Thyroid gland (tissue), 4 donors: ENCODE data around the gene DHRS3. TPM values are rescaled to one million over a fixed set of nuclear protein-coding genes. Genes with fewer than 3 reads are reported as not detected.
A peak's percentile ranks its signal among the peaks of the same experiment; 100 is the strongest.

ENCODE experiments used
- DNase-seq, 2 donors: peaks; one replicate each; pipeline ENCODE4 v3.0.0-alpha.2; 2019
- H3K27ac ChIP-seq, 3 donors: fragments of 200-600 bp; sonication (generic); 1 replicate in 2 of 3; 2 replicates in 1 of 3; pipeline ENCODE4 v1.5.1; 2016 to 2019; ENCODE audit warnings: mild to moderate bottlenecking in 1 of 3, moderate library complexity in 1 of 3
- H3K27me3 ChIP-seq: fragments of 200-600 bp; sonication (generic); one replicate; pipeline ENCODE4 v1.5.1; 2019
- H3K36me3 ChIP-seq, 2 donors: fragments of 200-600 bp; sonication (generic); one replicate each; pipeline ENCODE4 v1.5.1; 2016 to 2019
- H3K4me1 ChIP-seq, 2 donors: fragments of 200-600 bp; sonication (generic); one replicate each; pipeline ENCODE4 v1.5.1; 2017 to 2019
- H3K4me3 ChIP-seq, 3 donors: fragments of 200-600 bp; sonication (generic); replicated peaks in 1 of 3; 1 replicate in 2 of 3; 2 replicates in 1 of 3; pipeline ENCODE4 v1.5.1; 2016; ENCODE audit warnings: mild to moderate bottlenecking in 1 of 3
- H3K9me3 ChIP-seq: fragments of 200-600 bp; sonication (generic); one replicate; pipeline ENCODE4 v1.5.1; 2017
- POLR2A ChIP-seq, 2 donors: fragments of 450-650 bp; IDR thresholded peaks; one replicate each; pipeline ENCODE4 v1.6.1; 2017; ENCODE audit warnings: antibody characterized with exemption in 2 of 2, mild to moderate bottlenecking in 2 of 2, moderate library complexity in 1 of 2
- WGBS, 2 donors: methylation state at CpG; one replicate each; pipeline ENCODE4 v1.1.5; 2017; 5-methylcytosine and 5-hydroxymethylcytosine counted together
- intact Hi-C: fragments of 100-400 bp; cut with DNase I; formaldehyde crosslinking; loops from one replicate; pipeline ENCODE4 v1.15.1; 2023
- total RNA-seq, 4 donors: library from RNA; depleted of rRNA; stranded (reverse); fragments of >200 nt; gene quantifications; one replicate each; pipeline ENCODE4 v1.2.3, GENCODE V29; 2016
- TF ChIP-seq, protein P1 (sequence below), 6 experiments: fragments of 200-600 bp in 3 of 6; fragments of 450-650 bp in 3 of 6; sonication (generic) in 3 of 6; IDR thresholded peaks; one replicate each; pipeline ENCODE4 v1.5.1; 2016 to 2019; ENCODE audit warnings: antibody characterized with exemption in 6 of 6, mild to moderate bottlenecking in 2 of 6, inconsistent platforms in 1 of 6, moderate library complexity in 1 of 6

The DHRS3 gene
- total RNA-seq, 4 donors from 2014 or later, result 181 to 304 (median 268) TPM

DNA sequence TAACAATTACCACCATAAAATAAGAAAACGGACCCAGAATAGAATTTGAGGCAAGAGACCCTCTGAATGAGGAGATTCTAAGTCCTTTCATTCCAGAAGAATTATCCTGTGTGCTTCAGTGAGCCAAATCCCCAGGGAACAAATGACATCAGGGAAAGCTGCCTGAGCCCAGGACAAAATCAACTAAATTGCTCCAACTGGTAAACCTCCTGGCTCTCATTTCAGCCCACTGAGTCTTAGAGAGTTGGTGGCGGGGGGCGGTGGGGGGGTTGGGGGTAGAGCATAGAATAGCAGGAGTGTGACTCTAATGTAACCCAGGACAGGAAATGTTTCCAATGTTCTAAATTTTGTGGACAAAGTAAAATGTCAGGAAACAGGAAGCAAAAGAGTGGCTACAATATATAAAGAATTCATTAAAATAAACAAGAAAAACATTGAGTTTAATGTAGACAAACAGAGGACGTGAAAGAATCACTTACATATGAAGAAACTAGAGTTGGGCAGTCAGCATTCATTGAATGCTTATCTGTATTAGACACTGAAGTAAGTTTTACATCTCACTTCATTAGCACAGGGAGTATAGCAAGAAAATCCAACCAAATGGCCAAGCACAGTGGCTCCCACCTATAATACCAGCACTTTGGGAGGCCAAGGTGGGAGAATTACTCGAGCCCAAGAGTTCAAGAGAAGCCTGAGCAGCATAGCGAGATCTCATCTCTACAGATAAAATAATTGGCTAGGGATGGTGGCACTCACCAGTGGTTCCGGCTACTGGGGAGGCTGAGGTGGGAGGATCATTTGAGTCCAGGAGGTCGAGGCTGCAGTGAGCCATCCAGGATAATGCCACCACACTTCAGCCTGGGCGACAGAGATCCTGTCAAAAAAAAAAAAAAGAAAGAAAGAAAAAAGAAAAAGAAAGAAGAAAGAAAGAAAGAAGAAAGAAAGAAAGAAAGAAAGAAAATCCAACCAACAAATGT, 75.1 kb downstream of the DHRS3 start:
- DNase-seq, result peak in 1 of 2 donors; percentile 56
- intact Hi-C loops, result no loop called here
- peaks cover 20 to 43% of the 10 kb centered on the region in 2 donors for H3K4me1 ChIP-seq
- H3K27ac ChIP-seq, result peak overlapping the region; percentile 76 to 81 (median 81)
- no peaks in the 10 kb centered on the region for H3K9me3 ChIP-seq
- no peak overlapping the region for H3K4me3 ChIP-seq
- TF ChIP-seq, protein P1, sequence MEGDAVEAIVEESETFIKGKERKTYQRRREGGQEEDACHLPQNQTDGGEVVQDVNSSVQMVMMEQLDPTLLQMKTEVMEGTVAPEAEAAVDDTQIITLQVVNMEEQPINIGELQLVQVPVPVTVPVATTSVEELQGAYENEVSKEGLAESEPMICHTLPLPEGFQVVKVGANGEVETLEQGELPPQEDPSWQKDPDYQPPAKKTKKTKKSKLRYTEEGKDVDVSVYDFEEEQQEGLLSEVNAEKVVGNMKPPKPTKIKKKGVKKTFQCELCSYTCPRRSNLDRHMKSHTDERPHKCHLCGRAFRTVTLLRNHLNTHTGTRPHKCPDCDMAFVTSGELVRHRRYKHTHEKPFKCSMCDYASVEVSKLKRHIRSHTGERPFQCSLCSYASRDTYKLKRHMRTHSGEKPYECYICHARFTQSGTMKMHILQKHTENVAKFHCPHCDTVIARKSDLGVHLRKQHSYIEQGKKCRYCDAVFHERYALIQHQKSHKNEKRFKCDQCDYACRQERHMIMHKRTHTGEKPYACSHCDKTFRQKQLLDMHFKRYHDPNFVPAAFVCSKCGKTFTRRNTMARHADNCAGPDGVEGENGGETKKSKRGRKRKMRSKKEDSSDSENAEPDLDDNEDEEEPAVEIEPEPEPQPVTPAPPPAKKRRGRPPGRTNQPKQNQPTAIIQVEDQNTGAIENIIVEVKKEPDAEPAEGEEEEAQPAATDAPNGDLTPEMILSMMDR (IDR thresholded peaks at IDR 0.05), result no peak
- no peak for TF ChIP-seq POLR2A (IDR thresholded peaks at IDR 0.05)
- no peaks in the 10 kb centered on the region for H3K36me3 ChIP-seq
- 65 to 69% methylated on average over 9 of the region's 9 CpGs for WGBS, 2 donors
- no peaks in the 10 kb centered on the region for H3K27me3 ChIP-seq

DNA sequence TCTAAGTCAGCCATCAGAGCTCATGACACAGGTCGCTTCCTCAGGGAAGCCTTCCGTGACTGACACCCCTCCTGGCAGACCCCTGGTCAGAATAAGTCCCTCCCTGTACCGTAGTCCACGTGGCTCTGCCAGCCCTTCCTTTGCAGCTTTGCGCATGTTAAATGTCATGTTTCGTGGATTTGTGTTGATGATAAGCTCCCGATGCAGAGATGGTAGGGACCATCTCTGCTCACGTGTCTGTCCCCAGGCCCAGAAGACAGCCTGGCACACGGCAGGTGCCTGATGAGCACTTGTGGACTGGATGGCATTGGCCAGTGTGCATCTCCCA, 75.9 kb downstream of the DHRS3 start:
- DNase-seq, result no peak
- intact Hi-C loops, result no loop called here
- TF ChIP-seq, protein P1 (IDR thresholded peaks at IDR 0.05), result no peak
- TF ChIP-seq POLR2A (IDR thresholded peaks at IDR 0.05), result no peak
- Histone ChIP-seq H3K4me1 (peaks cover 20 to 35% of the 10 kb centered on the region in 2 donors), H3K9me3 (no peaks in the 10 kb centered on the region), H3K36me3 (no peaks in the 10 kb centered on the region), H3K27me3 (no peaks in the 10 kb centered on the region), H3K27ac (peak overlapping the region; percentile 76 to 81 (median 81)), H3K4me3 (no peak overlapping the region)
- 89 to 91% methylated on average over 9 of the region's 9 CpGs for WGBS, 2 donors

DNA sequence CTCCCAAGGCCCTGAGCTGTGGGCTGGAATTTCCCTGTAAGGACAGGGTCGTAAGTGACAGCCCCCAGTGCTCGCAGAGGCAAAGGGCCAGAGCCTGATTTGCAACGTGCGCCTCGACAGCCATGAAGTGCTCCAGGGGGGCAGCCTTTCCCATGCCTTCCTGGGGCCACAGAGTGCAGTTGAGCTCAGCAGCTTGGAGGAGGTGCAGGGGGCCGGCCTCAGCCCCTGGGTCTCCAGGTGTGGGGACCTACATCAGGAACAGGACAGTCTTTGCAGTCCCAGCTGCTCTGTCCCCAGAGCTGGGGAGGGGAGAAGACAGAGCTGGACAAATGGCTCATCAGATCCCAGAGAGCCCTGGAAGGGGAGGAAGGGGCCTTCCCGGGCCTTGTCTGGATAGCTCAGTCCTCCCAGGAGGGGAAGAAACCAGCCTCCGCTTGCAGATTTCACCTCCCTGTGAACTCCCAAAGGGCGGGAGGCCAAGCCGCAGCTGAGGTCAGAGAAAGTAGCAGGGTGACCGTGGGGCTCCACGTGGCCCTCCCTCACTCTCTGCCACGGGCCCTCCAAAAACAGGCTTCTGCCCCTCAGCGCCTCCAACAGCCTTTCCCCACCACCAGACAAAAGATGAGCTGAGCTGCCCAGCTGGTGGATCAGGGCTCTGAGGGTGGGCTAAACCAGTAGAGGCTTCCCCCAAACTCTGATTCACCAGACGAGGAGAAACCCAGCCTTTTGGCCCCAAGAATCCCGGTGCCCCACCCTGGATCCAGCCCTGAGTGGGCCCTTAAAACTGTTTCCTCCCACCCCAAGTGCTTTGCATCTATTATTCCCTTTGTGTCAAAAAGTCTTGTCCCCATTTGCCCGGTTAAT, 76.5 kb downstream of the DHRS3 start:
- no peak for DNase-seq
- no peaks in the 10 kb centered on the region for H3K27me3 ChIP-seq
- TF ChIP-seq, protein P1 (IDR thresholded peaks at IDR 0.05), result no peak
- no peak for TF ChIP-seq POLR2A (IDR thresholded peaks at IDR 0.05)
- intact Hi-C loops, result no loop called here
- 73 to 77% methylated on average over 11 to 12 of the region's 17 CpGs for WGBS, 2 donors
- H3K27ac ChIP-seq, result peak overlapping the region; percentile 76 to 81 (median 81)
- no peaks in the 10 kb centered on the region for H3K9me3 ChIP-seq
- no peaks in the 10 kb centered on the region for H3K36me3 ChIP-seq
- peaks cover 20 to 31% of the 10 kb centered on the region in 2 donors for H3K4me1 ChIP-seq
- H3K4me3 ChIP-seq, result no peak overlapping the region

DNA sequence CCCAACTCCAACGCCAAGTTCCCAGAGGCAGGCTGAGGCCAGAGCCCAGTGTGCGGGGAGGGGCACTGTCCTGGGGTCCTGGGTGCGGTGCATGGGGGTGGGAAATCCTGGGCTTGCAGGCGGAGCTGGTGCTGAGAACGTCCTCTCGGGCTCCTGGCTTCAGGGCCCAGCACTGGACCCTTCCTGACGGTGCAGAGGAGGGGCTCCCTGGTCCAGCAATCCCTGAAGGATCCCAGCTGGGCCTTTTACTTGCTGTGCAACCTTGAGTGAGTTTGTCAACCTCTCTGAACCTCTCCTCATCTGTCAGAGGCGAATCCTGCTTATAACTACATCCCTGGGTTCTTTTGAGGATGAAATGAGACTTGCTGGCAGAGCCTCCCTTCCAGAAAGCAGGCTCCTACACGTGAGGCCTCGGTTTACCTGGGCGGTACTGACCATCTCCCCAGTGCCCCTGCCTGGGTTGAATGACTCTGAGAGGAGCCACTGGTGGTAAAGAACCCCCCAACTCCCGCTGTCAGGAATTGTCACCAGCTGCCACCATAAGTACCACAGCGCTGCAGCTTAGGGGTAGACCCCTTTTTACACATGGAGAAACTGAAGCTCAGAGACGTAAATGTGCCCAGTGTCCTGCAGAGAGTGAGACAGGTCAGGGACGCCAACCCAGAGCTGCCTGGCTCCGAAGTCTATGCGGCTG, 77.3 kb downstream of the DHRS3 start:
- DNase-seq, result no peak
- intact Hi-C loops, result no loop called here
- Histone ChIP-seq H3K9me3 (no peaks in the 10 kb centered on the region), H3K4me1 (peaks cover 20 to 31% of the 10 kb centered on the region in 2 donors), H3K36me3 (no peaks in the 10 kb centered on the region), H3K4me3 (no peak overlapping the region), H3K27me3 (no peaks in the 10 kb centered on the region), H3K27ac (peak overlapping the region; percentile 76 to 81 (median 81))
- TF ChIP-seq, protein P1 (IDR thresholded peaks at IDR 0.05), result no peak
- TF ChIP-seq POLR2A (IDR thresholded peaks at IDR 0.05), result no peak
- 69 to 90% methylated on average over 9 to 11 of the region's 17 CpGs for WGBS, 2 donors
